Muscle layer of duodenum (tissue), 2 donors: ENCODE data around the gene PHLDB1.
A peak's percentile ranks its signal among the peaks of the same experiment; 100 is the strongest.
"Not testable (repeated sequence)": the region's sequence is repeated elsewhere in the genome, so short reads cannot be mapped to it uniquely, and the experiment has no call there.

ENCODE experiments used
- H3K27ac ChIP-seq: one replicate; pipeline ENCODE4 v1.7.0; 2013; ENCODE audit warnings: mild to moderate bottlenecking, low read length
- H3K27me3 ChIP-seq: one replicate; pipeline ENCODE4 v1.7.0; 2013; ENCODE audit warnings: low read depth, mild to moderate bottlenecking, control low read depth, low read length
- H3K36me3 ChIP-seq, 2 donors: one replicate each; pipeline ENCODE4 v1.7.0; 2013; ENCODE audit warnings: low read length in 2 of 2, control low read depth in 1 of 2, mild to moderate bottlenecking in 1 of 2; ENCODE audit not compliant: insufficient read depth in 2 of 2, control insufficient read depth in 1 of 2
- H3K4me1 ChIP-seq, 2 donors: one replicate each; pipeline ENCODE4 v1.7.0; 2013; ENCODE audit warnings: low read length in 2 of 2, mild to moderate bottlenecking in 2 of 2, control low read depth in 1 of 2, moderate library complexity in 1 of 2; ENCODE audit not compliant: insufficient read depth in 2 of 2, control insufficient read depth in 1 of 2
- H3K4me3 ChIP-seq, 2 donors: one replicate each; pipeline ENCODE4 v1.7.0; 2013; ENCODE audit warnings: low read length in 2 of 2, low read depth in 1 of 2, mild to moderate bottlenecking in 1 of 2
- H3K9me3 ChIP-seq, 2 donors: one replicate each; pipeline ENCODE4 v1.7.0; 2013; ENCODE audit warnings: low read length in 2 of 2, control low read depth in 1 of 2, mild to moderate bottlenecking in 1 of 2; ENCODE audit not compliant: control insufficient read depth in 1 of 2
- donor health status: healthy.

The PHLDB1 gene

DNA sequence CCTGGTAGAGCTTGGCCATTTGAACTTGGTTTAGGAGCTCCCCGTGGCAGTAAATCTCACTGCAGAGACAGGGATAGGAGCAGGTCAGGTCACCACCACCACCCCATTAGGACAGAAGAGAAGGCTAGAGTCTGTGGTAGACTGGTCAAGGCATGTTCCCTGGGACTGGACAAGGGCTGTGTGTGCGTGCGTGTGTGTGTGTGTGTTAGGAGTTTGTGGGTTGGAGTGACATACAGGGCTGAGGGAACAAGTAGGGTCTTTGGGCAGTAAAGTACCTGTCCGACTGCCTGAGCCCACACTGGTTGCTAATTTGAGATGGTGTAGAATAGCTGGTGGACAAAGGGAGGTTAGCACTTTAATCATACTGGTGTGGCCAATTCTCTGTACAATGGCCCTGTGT lies 56.0 kb downstream of the PHLDB1 start:
- Histone ChIP-seq H3K36me3 (no peaks in the 10 kb centered on the region), H3K9me3 (no peaks in the 10 kb centered on the region), H3K4me1 (peaks cover 0 to 12% of the 10 kb centered on the region in 2 donors), H3K4me3 (no peak overlapping the region), H3K27me3 (no peaks in the 10 kb centered on the region), H3K27ac (no peak overlapping the region)

- Histone ChIP-seq H3K27me3 (no peaks in the 10 kb centered on the region), H3K36me3 (no peaks in the 10 kb centered on the region), H3K4me3 (no peak overlapping the region), H3K9me3 (no peaks in the 10 kb centered on the region), H3K4me1 (peaks cover 0 to 12% of the 10 kb centered on the region in 2 donors), H3K27ac (no peak overlapping the region)
These were observed 56.5 kb downstream of the PHLDB1 start for GRCh38 chr11:118663902-118664301.

- no peak overlapping the region for H3K27ac ChIP-seq
- no peaks in the 10 kb centered on the region for H3K36me3 ChIP-seq
- no peaks in the 10 kb centered on the region for H3K9me3 ChIP-seq
- no peaks in the 10 kb centered on the region for H3K4me1 ChIP-seq
- H3K4me3 ChIP-seq = no peak overlapping the region
- no peaks in the 10 kb centered on the region for H3K27me3 ChIP-seq
These were observed 59.0 kb downstream of the PHLDB1 start for GRCh38 chr11:118666371-118666770.

- H3K36me3 ChIP-seq = no peaks in the 10 kb centered on the region
- no peak overlapping the region for H3K4me3 ChIP-seq
- no peaks in the 10 kb centered on the region for H3K4me1 ChIP-seq
- H3K9me3 ChIP-seq = no peaks in the 10 kb centered on the region
- no peaks in the 10 kb centered on the region for H3K27me3 ChIP-seq
- no peak overlapping the region for H3K27ac ChIP-seq
These were observed 62.6 kb downstream of the PHLDB1 start for GRCh38 chr11:118670063-118670462.

GRCh38 chr11:118671254-118671653 lies 63.8 kb downstream of the PHLDB1 start:
- H3K27ac ChIP-seq = no peak overlapping the region
- no peaks in the 10 kb centered on the region for H3K27me3 ChIP-seq
- H3K4me1 ChIP-seq = no peaks in the 10 kb centered on the region
- H3K4me3 ChIP-seq = no peak overlapping the region
- H3K9me3 ChIP-seq = no peaks in the 10 kb centered on the region
- no peaks in the 10 kb centered on the region for H3K36me3 ChIP-seq

- no peak overlapping the region for H3K27ac ChIP-seq
- H3K9me3 ChIP-seq = no peaks in the 10 kb centered on the region
- H3K36me3 ChIP-seq = no peaks in the 10 kb centered on the region
- H3K4me3 ChIP-seq = no peak overlapping the region
- no peaks in the 10 kb centered on the region for H3K27me3 ChIP-seq
- no peaks in the 10 kb centered on the region for H3K4me1 ChIP-seq
These were observed 65.4 kb downstream of the PHLDB1 start for GRCh38 chr11:118672846-118673245.

DNA sequence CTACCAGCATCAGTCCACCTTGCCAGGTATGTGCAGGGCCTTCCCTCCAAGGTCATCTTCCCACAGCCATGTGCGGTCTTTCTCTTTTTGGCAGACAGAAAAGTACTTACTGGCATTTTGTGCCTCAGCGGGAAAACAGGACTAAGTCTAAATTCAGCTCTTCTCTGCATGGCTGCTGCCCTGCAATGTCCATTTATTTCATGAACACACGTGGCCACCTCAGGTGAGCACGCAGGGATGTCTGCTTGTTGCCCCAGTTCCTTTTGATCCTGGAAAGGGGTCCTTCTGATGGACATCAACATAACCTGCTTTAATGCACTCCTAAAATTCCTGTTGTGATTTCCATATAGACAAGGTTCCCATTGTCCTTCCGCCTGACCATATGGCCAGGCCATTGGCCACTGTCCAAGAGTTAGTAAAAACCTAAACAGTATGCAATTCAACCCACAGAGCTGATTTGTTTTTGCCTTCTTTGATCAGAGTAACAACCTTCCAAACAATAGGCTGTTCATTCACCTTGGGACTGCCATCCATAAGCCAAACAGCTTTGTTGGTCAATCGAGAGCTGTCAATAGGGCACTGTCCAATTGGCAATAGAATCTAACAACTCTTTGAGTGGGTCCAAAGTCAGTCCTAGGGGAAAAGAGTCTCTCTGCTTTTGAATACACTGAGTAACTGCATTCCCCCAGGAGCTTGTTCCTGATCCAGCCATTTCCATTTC lies 66.1 kb downstream of the PHLDB1 start:
- H3K4me3 ChIP-seq = no peak overlapping the region
- H3K27me3 ChIP-seq = no peaks in the 10 kb centered on the region

DNA sequence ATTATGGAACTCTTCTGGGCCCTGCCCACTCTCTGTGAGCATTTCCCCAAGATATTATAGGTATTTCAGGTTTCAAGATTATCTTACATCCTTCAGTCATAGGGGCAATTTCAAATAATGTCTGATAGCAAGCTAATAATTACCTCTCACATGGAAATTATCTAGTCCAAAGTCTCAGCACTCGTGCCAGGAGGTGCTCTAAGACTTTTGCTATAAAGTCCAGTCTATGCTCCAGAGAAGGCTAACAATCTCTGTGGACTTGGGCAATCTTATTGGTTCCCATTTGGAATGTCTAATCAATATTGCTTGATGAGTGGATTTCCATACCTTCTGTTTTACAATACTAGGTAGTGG lies 66.6 kb downstream of the PHLDB1 start:
- Histone ChIP-seq H3K27ac (no peak overlapping the region), H3K4me3 (no peak overlapping the region), H3K27me3 (no peaks in the 10 kb centered on the region), H3K4me1 (no peaks in the 10 kb centered on the region), H3K9me3 (no peaks in the 10 kb centered on the region), H3K36me3 (no peaks in the 10 kb centered on the region)

More for the DNA sequence above, 66.1 kb downstream of the PHLDB1 start:
- H3K9me3 ChIP-seq = no peaks in the 10 kb centered on the region
- no peaks in the 10 kb centered on the region for H3K4me1 ChIP-seq
- no peak overlapping the region for H3K27ac ChIP-seq
- no peaks in the 10 kb centered on the region for H3K36me3 ChIP-seq

DNA sequence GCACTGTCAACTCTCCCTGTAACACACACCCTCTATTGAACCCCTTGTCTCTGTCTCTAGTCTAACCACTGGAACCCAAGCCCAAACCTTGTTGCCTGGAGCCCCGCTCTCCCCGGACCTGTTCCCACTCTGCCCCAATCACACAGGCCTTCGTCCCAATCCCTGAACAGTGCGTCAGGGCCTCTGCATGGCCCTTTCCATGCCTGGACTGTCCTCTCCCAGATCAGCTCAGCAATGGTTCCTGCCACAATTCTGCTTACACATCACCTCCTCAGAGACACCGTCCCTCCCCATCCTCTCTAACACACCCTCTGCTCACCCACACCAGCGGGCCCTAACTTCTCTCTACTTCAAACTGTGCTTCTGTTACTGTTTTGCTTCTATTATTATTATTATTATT lies 70.6 kb downstream of the PHLDB1 start:
- no peaks in the 10 kb centered on the region for H3K9me3 ChIP-seq
- H3K4me3 ChIP-seq = no peak overlapping the region
- H3K27ac ChIP-seq = no peak overlapping the region
- no peaks in the 10 kb centered on the region for H3K36me3 ChIP-seq
- H3K4me1 ChIP-seq = no peaks in the 10 kb centered on the region
- no peaks in the 10 kb centered on the region for H3K27me3 ChIP-seq

- Histone ChIP-seq H3K4me3 (peak overlapping the region in 1 of 2 donors; percentile 39), H3K27ac (peak overlapping the region; percentile 29)
- H3K27me3 ChIP-seq, H3K36me3 ChIP-seq, H3K9me3 ChIP-seq, H3K4me1 ChIP-seq: not testable (repeated sequence)
These were observed 71.5 kb downstream of the PHLDB1 start for GRCh38 chr11:118678908-118679307.

- Histone ChIP-seq H3K27me3 (no peaks in the 10 kb centered on the region), H3K27ac (peak within 1 kb of the TSS; percentile 29), H3K4me1 (no peaks in the 10 kb centered on the region), H3K4me3 (peak within 1 kb of the TSS in 1 of 2 donors; percentile 39), H3K36me3 (no peaks in the 10 kb centered on the region), H3K9me3 (no peaks in the 10 kb centered on the region)
These were observed 72.1 kb downstream of the PHLDB1 start, which contains the start of gene TREH for GRCh38 chr11:118679483-118679882. Gene TREH, minus strand, starts transcription at chr11:118679650. Its CDS starts 23 bp downstream, at chr11:118679627.

- H3K4me3 ChIP-seq = no peak overlapping the region
- H3K27ac ChIP-seq = no peak overlapping the region
- H3K9me3 ChIP-seq = no peaks in the 10 kb centered on the region
- no peaks in the 10 kb centered on the region for H3K4me1 ChIP-seq
- no peaks in the 10 kb centered on the region for H3K36me3 ChIP-seq
- H3K27me3 ChIP-seq = no peaks in the 10 kb centered on the region
These were observed 75.0 kb downstream of the PHLDB1 start for GRCh38 chr11:118682372-118682771.
